Measurements from ENCODE around the gene SEPTIN5.

DNA sequence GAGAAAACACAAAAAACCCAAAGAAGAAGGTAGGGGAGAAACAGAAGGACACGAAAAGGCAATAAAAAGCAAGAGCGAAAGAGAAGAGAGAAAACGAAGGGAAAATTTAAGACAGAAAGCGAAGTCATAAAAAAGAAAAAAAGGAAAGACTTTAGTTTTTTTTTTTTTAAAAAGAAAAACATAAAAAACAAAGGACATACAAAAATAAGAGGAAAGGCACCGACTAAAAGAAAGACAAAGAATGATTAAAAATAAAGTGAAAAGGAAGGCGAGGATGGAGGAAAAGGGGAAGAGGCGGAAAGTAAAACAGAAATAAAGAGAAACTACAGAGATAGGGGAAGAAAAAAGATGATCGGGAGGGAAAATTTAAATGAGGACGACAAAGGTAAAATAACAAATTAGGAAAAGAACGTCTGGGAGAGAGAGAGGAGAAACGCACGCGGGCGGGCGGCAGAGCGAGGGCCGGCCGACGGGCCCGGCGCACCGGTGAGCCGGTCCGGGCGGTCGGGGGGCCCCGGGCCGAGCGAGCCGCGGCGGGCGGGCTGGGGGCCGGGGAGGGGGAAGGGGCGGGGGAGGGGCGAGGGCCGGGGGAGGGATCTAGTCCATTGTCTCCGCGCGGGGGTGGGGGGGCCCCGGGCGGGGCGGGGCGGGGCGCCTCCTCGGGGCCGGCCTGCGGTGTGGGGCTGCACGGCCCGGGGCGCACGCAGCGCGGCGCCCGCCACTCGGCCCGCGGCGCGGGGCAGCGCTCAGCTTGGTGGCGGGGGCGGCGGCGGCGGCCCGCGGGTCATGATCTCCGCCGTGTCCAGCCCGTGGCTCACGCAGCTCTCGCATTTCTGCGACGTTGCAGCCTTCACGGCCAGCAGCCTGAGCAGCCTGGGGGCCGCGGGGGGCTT lies 46.0 kb downstream of the SEPTIN5 start, which contains the start of gene TBX1:
- TF ChIP-seq POLR2AphosphoS5 (IDR thresholded peaks at IDR 0.05; ENCODE audit: low read depth, low read length): no peak
- TF ChIP-seq, protein P1, sequence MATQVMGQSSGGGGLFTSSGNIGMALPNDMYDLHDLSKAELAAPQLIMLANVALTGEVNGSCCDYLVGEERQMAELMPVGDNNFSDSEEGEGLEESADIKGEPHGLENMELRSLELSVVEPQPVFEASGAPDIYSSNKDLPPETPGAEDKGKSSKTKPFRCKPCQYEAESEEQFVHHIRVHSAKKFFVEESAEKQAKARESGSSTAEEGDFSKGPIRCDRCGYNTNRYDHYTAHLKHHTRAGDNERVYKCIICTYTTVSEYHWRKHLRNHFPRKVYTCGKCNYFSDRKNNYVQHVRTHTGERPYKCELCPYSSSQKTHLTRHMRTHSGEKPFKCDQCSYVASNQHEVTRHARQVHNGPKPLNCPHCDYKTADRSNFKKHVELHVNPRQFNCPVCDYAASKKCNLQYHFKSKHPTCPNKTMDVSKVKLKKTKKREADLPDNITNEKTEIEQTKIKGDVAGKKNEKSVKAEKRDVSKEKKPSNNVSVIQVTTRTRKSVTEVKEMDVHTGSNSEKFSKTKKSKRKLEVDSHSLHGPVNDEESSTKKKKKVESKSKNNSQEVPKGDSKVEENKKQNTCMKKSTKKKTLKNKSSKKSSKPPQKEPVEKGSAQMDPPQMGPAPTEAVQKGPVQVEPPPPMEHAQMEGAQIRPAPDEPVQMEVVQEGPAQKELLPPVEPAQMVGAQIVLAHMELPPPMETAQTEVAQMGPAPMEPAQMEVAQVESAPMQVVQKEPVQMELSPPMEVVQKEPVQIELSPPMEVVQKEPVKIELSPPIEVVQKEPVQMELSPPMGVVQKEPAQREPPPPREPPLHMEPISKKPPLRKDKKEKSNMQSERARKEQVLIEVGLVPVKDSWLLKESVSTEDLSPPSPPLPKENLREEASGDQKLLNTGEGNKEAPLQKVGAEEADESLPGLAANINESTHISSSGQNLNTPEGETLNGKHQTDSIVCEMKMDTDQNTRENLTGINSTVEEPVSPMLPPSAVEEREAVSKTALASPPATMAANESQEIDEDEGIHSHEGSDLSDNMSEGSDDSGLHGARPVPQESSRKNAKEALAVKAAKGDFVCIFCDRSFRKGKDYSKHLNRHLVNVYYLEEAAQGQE (IDR thresholded peaks at IDR 0.05; ENCODE audit: insufficient read depth in 1 of 2, low read depth in 2 of 2, low read length in 2 of 2): no peak
- no peak for TF ChIP-seq TAF1 (IDR thresholded peaks at IDR 0.05; ENCODE audit: borderline replicate concordance, insufficient read depth, low read length)
